K562 (cell line): ENCODE measurements around the gene ABHD12. TPM values are rescaled to one million over a fixed set of nuclear protein-coding genes. Genes with fewer than 3 reads are reported as not detected.
A peak's percentile ranks its signal among the peaks of the same experiment; 100 is the strongest.

Experiments
- CTCFL ChIP-seq: IDR thresholded peaks from 2 replicates; pipeline ENCODE4 v1.6.1; 2011; ENCODE audit warnings: borderline replicate concordance, low read depth, mild to moderate bottlenecking, moderate library complexity, low read length; ENCODE audit not compliant: insufficient read depth, poor library complexity, severe bottlenecking
- HMGN3 ChIP-seq: IDR thresholded peaks from 2 replicates; pipeline ENCODE4 v1.6.1; 2011; ENCODE audit warnings: borderline replicate concordance, low read depth, mild to moderate bottlenecking, mixed read lengths, low read length; ENCODE audit not compliant: insufficient read length; ENCODE audit errors: extremely low read depth
- HNRNPH1 ChIP-seq: fragments of 200-400 bp; formaldehyde crosslinking; optimal IDR thresholded peaks from 2 replicates; pipeline ENCODE3; 2017; ENCODE audit warnings: low read depth, mild to moderate bottlenecking, low read length, moderate library complexity
- IRF1 ChIP-seq: sonication (generic); formaldehyde crosslinking; IDR thresholded peaks from 2 replicates; pipeline ENCODE4 v1.8.0; 2022; ENCODE audit warnings: missing genetic modification reagents, mild to moderate bottlenecking, borderline replicate concordance
- MYBL2 ChIP-seq, 2 experiments: fragments of 450-650 bp in 1 of 2; sonication (generic) in 1 of 2; formaldehyde crosslinking in 1 of 2; IDR thresholded peaks; 2 replicates each; pipeline versions ENCODE4 v1.6.1 to v1.8.1; 2017 to 2022; ENCODE audit warnings: borderline replicate concordance in 1 of 2, inconsistent platforms in 1 of 2, low read depth in 1 of 2, mild to moderate bottlenecking in 1 of 2, missing genetic modification reagents in 1 of 2, moderate library complexity in 1 of 2
- NCOA6 ChIP-seq: fragments of 450-650 bp; IDR thresholded peaks from 2 replicates; pipeline ENCODE4 v1.6.1; 2017; ENCODE audit warnings: mild to moderate bottlenecking
- NFYB ChIP-seq: IDR thresholded peaks from 2 replicates; pipeline ENCODE4 v1.6.1; 2011; ENCODE audit warnings: mild to moderate bottlenecking, moderate library complexity; ENCODE audit not compliant: insufficient read length; ENCODE audit errors: extremely low read depth
- SRF ChIP-seq, 2 experiments: fragments of 250-450, 450-650 bp in 1 of 2; sonication (Bioruptor Pico) in 1 of 2; sonication (generic) in 1 of 2; formaldehyde crosslinking; IDR thresholded peaks; 2 replicates each; pipeline versions ENCODE4 v1.5.0 to v1.5.1; 2020 to 2022; ENCODE audit warnings: mild to moderate bottlenecking in 1 of 2, missing genetic modification reagents in 1 of 2
- SRSF3 ChIP-seq: fragments of 200-400 bp; formaldehyde crosslinking; IDR thresholded peaks from 2 replicates; pipeline ENCODE4 v1.6.1; 2016; ENCODE audit warnings: mild to moderate bottlenecking, low read length, moderate library complexity; ENCODE audit not compliant: insufficient read depth
- TAF9B ChIP-seq: fragments of 450-650 bp; IDR thresholded peaks from 2 replicates; pipeline ENCODE4 v1.6.1; 2018; ENCODE audit warnings: mild to moderate bottlenecking; ENCODE audit not compliant: partially characterized antibody
- ZBTB40 ChIP-seq, 2 experiments: fragments of 450-650 bp in 1 of 2; sonication (generic) in 1 of 2; formaldehyde crosslinking in 1 of 2; IDR thresholded peaks; 2 replicates each; pipeline versions ENCODE4 v1.7.1 to v1.9.0; 2016 to 2022; ENCODE audit warnings: inconsistent platforms in 1 of 2, mild to moderate bottlenecking in 1 of 2, missing genetic modification reagents in 1 of 2
- ZNF75A ChIP-seq: fragments of 450-650 bp; formaldehyde crosslinking; IDR thresholded peaks from 2 replicates; pipeline ENCODE4 v1.4.0; 2020; ENCODE audit warnings: mild to moderate bottlenecking
- ZSCAN32 ChIP-seq: fragments of 450-650 bp; formaldehyde crosslinking; IDR thresholded peaks from 2 replicates; pipeline ENCODE4 v1.4.0; 2020; ENCODE audit warnings: mild to moderate bottlenecking, moderate library complexity
- polyA plus RNA-seq, 8 experiments: library from polyadenylated mRNA; depleted of rRNA in 4 of 8; stranded (reverse) in 5 of 8; unstranded in 3 of 8; fragments of >200 nt; fragmentation: Nextera tagmentation in 2 of 8; fragmentation: Illumina TruSeq in 1 of 8; extraction: Ambion mirVana in 2 of 8; extraction: Trizol in 1 of 8; gene quantifications; 2 replicates each; pipeline versions ENCODE4 v1.2.1 to v1.2.3, GENCODE V29; 2011 to 2014; ENCODE audit warnings: inconsistent platforms in 1 of 8, missing spikeins in 1 of 8
- total RNA-seq, 7 experiments: library from RNA; depleted of rRNA in 6 of 7; stranded (reverse); fragments of >200 nt in 6 of 7; fragmentation: Illumina TruSeq in 2 of 7; extraction: Trizol in 2 of 7; gene quantifications; 2 replicates each; pipeline versions ENCODE4 v1.2.1 to v1.2.3, GENCODE V29; 2011 to 2021; ENCODE audit warnings: low replicate concordance in 1 of 7

The ABHD12 gene
- total and polyA plus RNA-seq, 9 of the 15 experiments (the other 6 are each of a cell fraction or from before 2014, with no cell fraction given) = 0.65 to 15.6 (median 9.1) TPM

- TF ChIP-seq ZBTB40 (IDR thresholded peaks at IDR 0.05) (no peak), ZBTB40 (CRISPR knock-in tag; IDR thresholded peaks at IDR 0.05) (no peak), NCOA6 (no peak), ZSCAN32 (CRISPR knock-in tag) (no peak), HMGN3 (no peak), NFYB (no peak), MYBL2 (IDR thresholded peaks at IDR 0.05; ENCODE audit: low read depth) (no peak), MYBL2 (CRISPR knock-in tag; IDR thresholded peaks at IDR 0.05; ENCODE audit: borderline replicate concordance) (no peak), ZNF75A (CRISPR knock-in tag) (no peak), SRSF3 (no peak), HNRNPH1 (no peak), CTCFL (no peak), SRF (CRISPR knock-in tag; IDR thresholded peaks at IDR 0.05) (no peak), IRF1 (CRISPR knock-in tag) (no peak), TAF9B (peak; percentile 56)
Observed at GRCh38 chr20:25407311-25408169, 16.9 kb upstream of the ABHD12 start, which contains the start of gene GINS1 (continued).
